GM18499 (cell line): ENCODE measurements around the gene UBXN11.
A peak's percentile ranks its signal among the peaks of the same experiment; 100 is the strongest.

Experiments
- ATAC-seq: cut with Tn5 transposase; IDR thresholded peaks from one replicate; pipeline ENCODE4 v1.9.1; 2021; ENCODE audit warnings: moderate number of reproducible peaks; ENCODE audit not compliant: insufficient read depth, unreplicated experiment

Gene UBXN11

GRCh38 chr1:26306290-26307229, at the start of gene UBXN11:
Gene UBXN11 (minus strand): TSS chr1:26306636. CDS start chr1:26302883, 3,753 bp downstream.
- ATAC-seq: peak; percentile 79

- ATAC-seq: no peak
Measured at GRCh38 chr1:26356106-26356505, 49.7 kb upstream of the UBXN11 start.

GRCh38 chr1:26354972-26355371, 48.5 kb upstream of the UBXN11 start:
- ATAC-seq: no peak

GRCh38 chr1:26353976-26354820, 47.8 kb upstream of the UBXN11 start, which contains the start of gene CRYBG2:
Gene CRYBG2 (minus strand): TSS chr1:26354130. CDS start chr1:26346657, 7,473 bp downstream.
- ATAC-seq: no peak

GRCh38 chr1:26353210-26353859, 46.9 kb upstream of the UBXN11 start:
- ATAC-seq: no peak

GRCh38 chr1:26352338-26352679, 45.9 kb upstream of the UBXN11 start:
- no peak for ATAC-seq

- ATAC-seq: no peak
Measured at GRCh38 chr1:26351590-26352337, 45.3 kb upstream of the UBXN11 start.

- ATAC-seq: no peak
Measured at GRCh38 chr1:26350701-26351589, 44.5 kb upstream of the UBXN11 start.

- ATAC-seq: no peak
Measured at GRCh38 chr1:26350343-26350700, 43.9 kb upstream of the UBXN11 start.

GRCh38 chr1:26349877-26350244, 43.4 kb upstream of the UBXN11 start:
- no peak for ATAC-seq

GRCh38 chr1:26349188-26349876, 42.9 kb upstream of the UBXN11 start:
- no peak for ATAC-seq

- no peak for ATAC-seq
Measured at GRCh38 chr1:26346274-26347033, 40.0 kb upstream of the UBXN11 start.

GRCh38 chr1:26345718-26346117, 39.3 kb upstream of the UBXN11 start:
- ATAC-seq: no peak

- ATAC-seq: no peak
Measured at GRCh38 chr1:26344147-26344920, 37.9 kb upstream of the UBXN11 start.

- no peak for ATAC-seq
Measured at GRCh38 chr1:26340047-26340481, 33.6 kb upstream of the UBXN11 start.

GRCh38 chr1:26338670-26339069, 32.2 kb upstream of the UBXN11 start:
- no peak for ATAC-seq

- ATAC-seq: no peak
Measured at GRCh38 chr1:26337625-26338024, 31.2 kb upstream of the UBXN11 start.
